Frontal cortex (tissue), 4 donors: ENCODE measurements around the gene CDK5R2. TPM values are rescaled to one million over a fixed set of nuclear protein-coding genes. Genes with fewer than 3 reads are reported as not detected.

Source experiments
- DNase-seq, 2 donors: peaks; one replicate each; pipeline ENCODE4 v3.0.0; 2012; ENCODE audit warnings: low spot score in 2 of 2
- FAIRE-seq: peaks from 2 replicates; lab custom pipeline; 2012; peaks lifted over from hg19 to GRCh38; lab: Jason Lieb, UNC
- total RNA-seq: library from RNA; depleted of rRNA; stranded (reverse); fragments of >200 nt; gene quantifications from one replicate; pipeline ENCODE4 v1.2.3, GENCODE V29; 2014
- donor health status: control.
- donor health status: control.
- donor health status: control.

CDK5R2 gene
- total RNA-seq, 1 donor from 2014 or later: 5.3 TPM

GRCh38 chr2:218961651-218962570 lies 2.4 kb downstream of the CDK5R2 start:
- DNase-seq (no peak), FAIRE-seq (no peak)

GRCh38 chr2:218962859-218963492 lies 3.5 kb downstream of the CDK5R2 start:
- no peak for FAIRE-seq
- DNase-seq: peak in 1 of 2 donors; percentile 64

DNA sequence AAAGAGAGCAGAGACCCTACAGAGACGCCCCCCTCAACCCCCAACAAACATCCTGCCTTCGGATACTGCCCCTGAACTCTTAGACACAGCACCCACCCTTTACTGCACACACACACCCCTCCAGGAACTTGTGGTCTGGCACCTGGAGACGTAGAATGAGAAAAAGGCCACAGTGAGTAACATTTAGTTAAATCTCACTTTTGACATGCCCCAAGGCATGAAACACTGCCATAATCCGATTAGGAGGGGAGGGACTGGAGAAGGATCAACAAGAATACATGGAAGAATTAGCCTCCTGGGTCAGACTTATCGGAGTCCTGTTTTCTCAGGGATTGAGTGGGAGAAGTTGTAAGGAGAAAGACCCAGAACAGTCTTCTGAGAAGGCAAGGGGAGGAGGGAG lies 4.1 kb downstream of the CDK5R2 start:
- no peak for DNase-seq
- FAIRE-seq: no peak

DNA sequence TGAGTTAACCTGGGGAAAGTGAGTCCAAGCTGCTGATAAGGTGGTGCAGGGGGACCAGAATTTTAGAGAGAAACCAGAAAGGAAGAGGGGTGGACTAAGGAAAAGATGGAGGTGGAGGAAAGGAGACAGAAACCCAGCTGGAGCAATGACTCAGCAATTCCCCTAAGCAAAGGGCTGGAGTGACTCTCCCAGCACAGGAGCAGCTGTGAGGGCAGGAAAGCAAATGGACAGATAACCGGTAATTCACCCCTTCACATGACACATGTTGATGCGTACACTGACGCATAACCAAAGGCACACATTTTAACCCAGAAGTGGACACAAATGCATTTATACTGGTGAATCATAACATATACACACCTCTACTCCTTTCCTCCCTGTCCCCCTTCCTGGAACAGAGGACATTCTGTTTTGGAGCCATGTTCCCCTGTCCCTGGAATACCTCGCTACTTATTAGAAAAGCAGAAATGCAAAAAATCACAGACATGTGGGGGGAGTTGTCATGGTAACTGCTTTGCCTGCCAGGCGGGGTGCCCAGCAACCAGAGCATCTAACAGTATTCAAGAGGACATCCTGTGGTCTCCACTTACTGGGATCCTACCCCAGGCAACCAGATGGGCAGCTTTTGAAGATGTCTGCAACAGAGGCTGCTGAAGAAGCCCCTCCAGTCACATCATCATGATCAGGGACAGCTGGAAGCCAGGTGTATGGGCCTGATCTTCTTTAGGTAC lies 4.7 kb downstream of the CDK5R2 start:
- FAIRE-seq: no peak
- no peak for DNase-seq

DNA sequence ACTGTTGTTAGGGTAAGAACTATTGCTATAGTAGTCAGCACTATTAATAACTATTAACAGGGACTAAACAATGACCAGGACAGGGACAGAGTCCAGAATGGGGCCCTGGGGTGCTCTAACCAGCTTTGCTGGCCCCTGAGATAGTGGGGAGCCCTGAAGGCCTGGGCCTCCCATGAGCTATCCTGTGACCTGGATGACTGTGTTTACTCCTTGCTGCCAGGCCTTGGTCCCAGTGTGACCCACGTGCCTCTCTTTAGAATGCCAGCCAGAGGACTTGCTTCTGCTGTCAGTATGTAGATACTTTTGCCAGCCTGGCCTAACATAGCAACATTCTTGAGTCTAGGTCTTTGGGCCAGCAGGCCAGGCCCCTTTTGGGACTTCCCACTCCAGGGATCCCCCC lies 11.4 kb downstream of the CDK5R2 start:
- FAIRE-seq (no peak), DNase-seq (no peak)

DNA sequence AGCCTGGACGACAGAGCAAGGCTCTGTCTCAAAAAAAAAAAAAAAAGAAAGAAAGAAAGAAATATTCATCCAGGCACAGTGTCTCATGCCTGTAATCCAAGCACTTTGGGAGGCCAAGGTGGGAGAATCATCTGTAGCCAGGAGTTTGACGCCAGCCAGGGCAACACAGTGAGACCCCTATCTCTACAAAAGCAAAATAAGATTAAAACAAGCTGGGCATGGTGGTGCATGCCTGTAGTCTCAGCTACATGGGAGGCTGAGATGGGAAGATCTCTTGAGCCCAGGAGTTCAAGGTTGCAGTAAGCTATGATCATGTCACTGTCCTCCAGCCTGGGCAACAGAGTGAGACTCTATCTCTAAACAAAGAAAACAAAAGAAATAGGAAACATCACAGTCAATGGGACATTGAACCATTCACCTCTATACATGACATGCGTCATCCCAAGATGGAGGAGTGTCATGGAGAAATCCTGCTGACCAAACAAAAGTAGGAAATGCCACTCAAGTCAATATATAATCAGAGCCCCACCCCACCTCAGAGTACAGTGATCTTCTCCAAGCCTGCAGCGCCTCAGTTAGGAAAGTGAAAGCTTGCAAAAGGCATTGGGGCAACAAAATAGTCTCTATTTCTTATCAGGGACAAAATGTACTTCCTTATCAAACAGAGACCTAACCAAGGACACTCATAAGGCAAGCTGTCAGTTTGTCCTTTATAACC lies 15.8 kb downstream of the CDK5R2 start:
- FAIRE-seq (no peak), DNase-seq (no peak)

GRCh38 chr2:218979846-218980734 lies 20.6 kb downstream of the CDK5R2 start:
- FAIRE-seq (no peak), DNase-seq (peak; percentile 61 to 78)

- DNase-seq (peak in 1 of 2 donors; percentile 22), FAIRE-seq (no peak)
These were observed 21.4 kb downstream of the CDK5R2 start for GRCh38 chr2:218980735-218981389.

- no peak for DNase-seq
- no peak for FAIRE-seq
These were observed 22.0 kb downstream of the CDK5R2 start for GRCh38 chr2:218981390-218981880.

DNA sequence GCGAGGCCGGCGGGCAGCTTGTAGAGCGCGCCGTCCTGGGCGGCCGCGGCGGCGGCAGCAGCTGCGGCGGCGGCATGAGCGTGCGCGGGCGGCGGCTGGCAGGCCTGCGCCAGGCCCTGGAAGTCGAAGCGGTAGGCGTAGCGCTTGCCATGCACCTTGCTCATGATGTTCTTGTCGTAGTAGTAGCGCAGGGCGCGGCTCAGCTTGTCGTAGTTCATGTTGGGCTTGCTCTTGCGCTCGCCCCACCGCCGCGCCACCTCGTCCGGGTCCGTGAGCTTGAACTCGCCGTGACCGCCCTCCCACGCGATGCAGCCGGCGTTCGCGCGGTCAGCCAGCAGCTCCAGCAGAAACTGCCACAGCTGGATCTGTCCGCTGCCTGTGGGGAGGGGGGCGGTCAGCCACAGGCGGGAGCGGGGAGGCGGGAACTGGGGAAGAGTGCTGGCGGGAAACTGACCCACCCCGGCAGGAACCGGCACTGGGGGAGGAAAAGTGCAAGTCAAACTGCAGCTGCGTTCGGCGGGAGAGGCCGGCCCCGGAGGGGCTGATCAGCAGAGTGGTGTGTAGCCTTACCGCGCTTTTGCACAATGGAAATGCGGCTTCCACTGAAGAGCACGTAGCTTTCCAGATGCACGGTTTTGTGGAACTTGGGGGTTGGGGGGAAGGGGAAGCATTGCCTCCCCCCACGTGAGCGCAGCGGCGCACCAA lies 22.6 kb downstream of the CDK5R2 start:
- peak in 1 of 2 donors; percentile 36 for DNase-seq
- FAIRE-seq: no peak

DNA sequence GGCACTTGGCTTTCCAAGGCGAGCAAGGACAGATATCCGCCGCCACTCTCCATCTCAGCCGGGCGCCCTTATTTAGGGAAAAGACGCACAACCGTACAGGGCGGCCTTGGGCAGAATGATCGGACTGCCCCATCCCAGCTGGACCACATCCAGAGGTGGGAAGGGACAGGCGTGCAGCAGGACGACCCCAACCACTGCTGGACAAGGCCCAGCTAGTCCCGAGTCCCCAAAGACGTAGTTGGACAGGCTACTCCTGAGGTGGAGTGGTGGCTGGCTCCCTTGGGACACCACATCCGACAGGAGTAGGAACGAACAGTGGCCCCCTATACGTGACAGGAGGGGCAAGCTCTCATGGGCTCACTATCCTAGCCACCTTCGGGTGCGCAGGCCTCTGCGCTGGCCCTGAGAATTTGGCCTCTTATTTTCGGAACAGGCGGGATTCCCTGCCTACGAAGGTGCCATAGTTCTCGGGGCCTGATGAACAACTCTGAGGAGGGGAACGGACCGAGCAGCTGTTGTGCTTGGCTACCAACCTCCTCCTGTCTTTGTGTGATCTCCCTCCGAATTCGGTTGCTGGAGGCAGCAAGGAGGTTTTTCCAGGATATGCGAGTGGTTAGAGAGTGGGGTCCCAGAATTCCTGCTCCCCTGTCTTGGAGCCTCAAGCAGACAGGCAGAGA lies 23.3 kb downstream of the CDK5R2 start:
- DNase-seq: peak in 1 of 2 donors; percentile 19
- no peak for FAIRE-seq

- no peak for FAIRE-seq
- DNase-seq: peak in 1 of 2 donors; percentile 28
These were observed 23.9 kb downstream of the CDK5R2 start for GRCh38 chr2:218983263-218983933.

- DNase-seq: peak in 1 of 2 donors; percentile 26
- no peak for FAIRE-seq
These were observed 24.4 kb downstream of the CDK5R2 start for GRCh38 chr2:218983934-218984238.

- FAIRE-seq (no peak), DNase-seq (peak in 1 of 2 donors; percentile 56)
These were observed 25.0 kb downstream of the CDK5R2 start for GRCh38 chr2:218984239-218985020.

- peak in 1 of 2 donors; percentile 17 for DNase-seq
- FAIRE-seq: no peak
These were observed 25.5 kb downstream of the CDK5R2 start, which contains the start of gene FEV for GRCh38 chr2:218985021-218985324. Gene FEV (minus strand): TSS chr2:218985184. CDS start chr2:218985075, 109 bp downstream.
